H9 (cell line): Measurements from ENCODE around the gene SNAP47. TPM values are rescaled to one million over a fixed set of nuclear protein-coding genes. Genes with fewer than 3 reads are reported as not detected.
A peak's percentile ranks its signal among the peaks of the same experiment; 100 is the strongest.

Source experiments
- DNase-seq: peaks from one replicate; pipeline ENCODE4 v3.0.0-alpha.2; 2017
- H2AFZ ChIP-seq: one replicate; pipeline ENCODE4 v1.6.1; 2013; ENCODE audit warnings: mild to moderate bottlenecking, low read length, control low read depth, moderate library complexity
- H2AK5ac ChIP-seq: 2 replicates; pipeline ENCODE4 v1.6.1; 2013; ENCODE audit warnings: low read length, control low read depth, mixed read lengths; ENCODE audit not compliant: insufficient read length
- H2BK120ac ChIP-seq: one replicate; pipeline ENCODE4 v1.6.1; 2013; ENCODE audit warnings: low read depth, mild to moderate bottlenecking, low read length, control low read depth, inconsistent platforms; ENCODE audit not compliant: poor library complexity, severe bottlenecking
- H2BK12ac ChIP-seq: 2 replicates; pipeline ENCODE4 v1.6.1; 2013; ENCODE audit warnings: low read length, control low read depth, mixed read lengths, low read depth; ENCODE audit not compliant: insufficient read length
- H2BK15ac ChIP-seq: 2 replicates; pipeline ENCODE4 v1.6.1; 2013; ENCODE audit warnings: low read depth, low read length, control low read depth
- H2BK20ac ChIP-seq: one replicate; pipeline ENCODE4 v1.6.1; 2013; ENCODE audit warnings: low read depth, mild to moderate bottlenecking, low read length, control low read depth, inconsistent platforms; ENCODE audit not compliant: poor library complexity, severe bottlenecking
- H2BK5ac ChIP-seq: 2 replicates; pipeline ENCODE4 v1.6.1; 2013; ENCODE audit warnings: low read length, control low read depth, mixed read lengths; ENCODE audit not compliant: insufficient read length
- H3K14ac ChIP-seq: 2 replicates; pipeline ENCODE4 v1.6.1; 2013; ENCODE audit warnings: low read length, control low read depth; ENCODE audit not compliant: insufficient read depth
- H3K18ac ChIP-seq: 2 replicates; pipeline ENCODE4 v1.6.1; 2013; ENCODE audit warnings: low read depth, mild to moderate bottlenecking, mixed read lengths, low read length, control low read depth; ENCODE audit not compliant: insufficient read length
- H3K23ac ChIP-seq: 2 replicates; pipeline ENCODE4 v1.6.1; 2013; ENCODE audit warnings: low read length, control low read depth, mixed read lengths, low read depth; ENCODE audit not compliant: insufficient read length
- H3K23me2 ChIP-seq: 2 replicates; pipeline ENCODE4 v1.6.1; 2013; ENCODE audit warnings: low read depth, mild to moderate bottlenecking, mixed read lengths, low read length, control low read depth; ENCODE audit not compliant: insufficient read length, poor library complexity, severe bottlenecking
- H3K27ac ChIP-seq: 2 replicates; pipeline ENCODE4 v1.5.1; 2013; ENCODE audit warnings: low read length, control low read depth, mixed read lengths, low read depth; ENCODE audit not compliant: insufficient read length
- H3K27me3 ChIP-seq: 2 replicates; pipeline ENCODE4 v1.6.1; 2013; ENCODE audit warnings: low read length, control low read depth, inconsistent platforms; ENCODE audit not compliant: insufficient read depth
- H3K4ac ChIP-seq: 2 replicates; pipeline ENCODE4 v1.6.1; 2013; ENCODE audit warnings: low read depth, mild to moderate bottlenecking, control low read depth, inconsistent platforms, low read length, moderate library complexity
- H3K4me1 ChIP-seq: 2 replicates; pipeline ENCODE4 v1.6.1; 2013; ENCODE audit warnings: low read length, control low read depth, inconsistent platforms; ENCODE audit not compliant: insufficient read depth
- H3K4me2 ChIP-seq: 2 replicates; pipeline ENCODE4 v1.6.1; 2013; ENCODE audit warnings: low read length, control low read depth, mixed read lengths; ENCODE audit not compliant: insufficient read length, insufficient read depth
- H3K56ac ChIP-seq: 2 replicates; pipeline ENCODE4 v1.6.1; 2013; ENCODE audit warnings: low read depth, mild to moderate bottlenecking, mixed read lengths, low read length, control low read depth; ENCODE audit not compliant: insufficient read length
- H3K79me1 ChIP-seq: 2 replicates; pipeline ENCODE4 v1.6.1; 2013; ENCODE audit warnings: low read depth, mild to moderate bottlenecking, moderate library complexity, low read length, control low read depth, inconsistent platforms; ENCODE audit not compliant: insufficient read depth, poor library complexity, severe bottlenecking
- H3K79me2 ChIP-seq: 2 replicates; pipeline ENCODE4 v1.6.1; 2013; ENCODE audit warnings: low read length, control low read depth, inconsistent platforms; ENCODE audit not compliant: insufficient read depth
- H3K9ac ChIP-seq: 2 replicates; pipeline ENCODE4 v1.6.1; 2013; ENCODE audit warnings: low read length, control low read depth, mixed read lengths; ENCODE audit not compliant: insufficient read length; ENCODE audit errors: extremely low read depth
- H3K9me3 ChIP-seq: one replicate; pipeline ENCODE4 v1.6.1; 2013; ENCODE audit warnings: low read depth, low read length, inconsistent platforms; ENCODE audit not compliant: control insufficient read depth
- H3T11ph ChIP-seq: one replicate; pipeline ENCODE4 v1.6.1; 2013; ENCODE audit warnings: mild to moderate bottlenecking, low read length, control low read depth, inconsistent platforms
- H4K20me1 ChIP-seq: one replicate; pipeline ENCODE4 v1.6.1; 2013; ENCODE audit not compliant: control insufficient read depth, insufficient read length, insufficient read depth
- H4K5ac ChIP-seq: 2 replicates; pipeline ENCODE4 v1.6.1; 2013; ENCODE audit warnings: low read depth, mild to moderate bottlenecking, mixed read lengths, low read length, control low read depth; ENCODE audit not compliant: insufficient read length
- H4K8ac ChIP-seq: replicated peaks from 2 replicates; pipeline ENCODE4 v1.6.1; 2013; ENCODE audit warnings: low read length, control low read depth, mixed read lengths, low read depth; ENCODE audit not compliant: insufficient read length
- H4K91ac ChIP-seq: 2 replicates; pipeline ENCODE4 v1.6.1; 2013; ENCODE audit warnings: low read depth, mild to moderate bottlenecking, moderate library complexity, mixed read lengths, low read length, control low read depth; ENCODE audit not compliant: insufficient read length
- H3K27ac Mint-ChIP-seq, 3 experiments: 2 replicates in 2 of 3; 3 replicates in 1 of 3; pipeline ENCODE4 v1.8.0; 2020 to 2021; ENCODE audit warnings: mixed read lengths in 3 of 3, mild to moderate bottlenecking in 1 of 3, moderate library complexity in 1 of 3
- H3K27me3 Mint-ChIP-seq: 2 replicates; pipeline ENCODE4 v1.8.0; 2021; ENCODE audit warnings: low read depth, mild to moderate bottlenecking, moderate library complexity, mixed read lengths
- H3K36me3 Mint-ChIP-seq, 3 experiments: 2 replicates in 2 of 3; 3 replicates in 1 of 3; pipeline ENCODE4 v1.8.0; 2020 to 2021; ENCODE audit warnings: low read depth in 3 of 3, mixed read lengths in 3 of 3; ENCODE audit not compliant: insufficient read depth in 1 of 3
- H3K4me1 Mint-ChIP-seq, 2 experiments: 2 replicates each; pipeline ENCODE4 v1.8.0; 2020; ENCODE audit warnings: mixed read lengths in 2 of 2
- H3K4me3 Mint-ChIP-seq, 2 experiments: 2 replicates in 1 of 2; 3 replicates in 1 of 2; pipeline ENCODE4 v1.8.0; 2020 to 2021; ENCODE audit warnings: mild to moderate bottlenecking in 2 of 2, mixed read lengths in 2 of 2, moderate library complexity in 1 of 2
- H3K9me3 Mint-ChIP-seq, 2 experiments: 2 replicates in 1 of 2; 3 replicates in 1 of 2; pipeline ENCODE4 v1.8.0; 2020; ENCODE audit warnings: mild to moderate bottlenecking in 2 of 2, mixed read lengths in 2 of 2, moderate library complexity in 1 of 2
- WGBS: extraction: QIAGEN DNeasy Blood & Tissue Kit; methylation state at CpG from one replicate; pipeline ENCODE4 v1.1.7; 2013; ENCODE audit warnings: missing lambda C conversion rate, low lambda C conversion rate, mixed read lengths; ENCODE audit not compliant: insufficient read length; ENCODE audit errors: extremely low coverage; 5-methylcytosine and 5-hydroxymethylcytosine counted together
- total RNA-seq: library from RNA; stranded (reverse); gene quantifications from 2 replicates; pipeline ENCODE4 v1.2.1, GENCODE V29; 2021
- TF ChIP-seq, protein P1 (sequence below): fragments of 200-600 bp; sonication (generic); conservative IDR thresholded peaks from 3 replicates; pipeline ENCODE4 v1.8.0; 2021; ENCODE audit warnings: antibody characterized with exemption, mild to moderate bottlenecking

The SNAP47 gene
- total RNA-seq, 1 experiment from 2014 or later = 44.1 TPM

DNA sequence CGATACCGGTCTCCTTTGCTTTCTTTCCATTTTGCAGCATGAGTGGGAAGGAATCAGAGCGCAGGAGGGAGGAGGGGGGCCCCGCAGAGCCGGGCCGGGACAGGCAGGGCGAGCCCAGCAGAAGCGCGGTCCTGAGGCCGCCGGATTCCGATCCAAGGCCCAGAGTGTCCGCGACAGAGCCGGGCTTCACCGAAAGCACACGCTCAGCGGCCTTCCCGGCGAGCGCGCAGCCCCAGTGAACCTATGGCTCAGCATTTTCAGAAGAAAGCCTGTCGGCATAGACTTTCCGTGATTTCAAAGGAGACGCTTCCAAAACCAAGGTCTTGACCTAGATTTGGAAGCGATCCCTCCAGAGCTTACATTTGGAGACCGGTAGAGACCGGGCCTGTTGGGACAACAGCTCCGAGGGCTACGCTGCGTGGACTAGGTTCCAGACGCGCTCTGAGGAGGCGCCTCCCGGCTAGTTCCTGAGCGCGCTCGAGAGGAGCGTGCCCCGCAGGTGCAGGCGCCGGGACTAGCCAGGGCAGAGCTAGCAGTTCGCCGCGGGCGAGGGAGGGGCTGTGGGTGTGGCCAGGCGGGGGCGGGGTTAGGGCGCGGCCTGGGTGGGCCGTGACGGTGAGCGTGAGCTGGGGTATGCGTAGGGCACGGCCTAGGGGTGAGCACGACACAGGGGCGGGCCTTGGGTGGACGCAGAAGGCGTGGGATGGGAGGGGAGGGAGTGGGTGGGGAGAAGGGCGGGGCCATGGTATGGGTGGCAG lies 52.5 kb downstream of the SNAP47 start:
- H2BK120ac ChIP-seq = no peak overlapping the region
- Mint-ChIP-seq H3K4me1 (peaks cover 12 to 21% of the 10 kb centered on the region in 2 experiments), H3K36me3 (no peaks in the 10 kb centered on the region), H3K9me3 (no peaks in the 10 kb centered on the region), H3K27ac (no peak overlapping the region), H3K4me3 (peak overlapping the region; percentile 66 to 86), H3K27me3 (peaks cover 51% of the 10 kb centered on the region)
- H3K79me1 ChIP-seq = no peaks in the 10 kb centered on the region
- H3K79me2 ChIP-seq = no peaks in the 10 kb centered on the region
- no peak overlapping the region for H3K27ac ChIP-seq
- no peak overlapping the region for H3K18ac ChIP-seq
- H4K91ac ChIP-seq = no peak overlapping the region
- no peak overlapping the region for H2BK20ac ChIP-seq
- H3K27me3 ChIP-seq = peaks cover 5% of the 10 kb centered on the region; the same call in 1 of the 2 replicates
- H3K4me2 ChIP-seq = peak overlapping the region; percentile 73
- no peak overlapping the region for H3K4ac ChIP-seq
- H4K8ac ChIP-seq = no peak overlapping the region
- H3K4me1 ChIP-seq = no peaks in the 10 kb centered on the region
- H3K9me3 ChIP-seq = no peaks in the 10 kb centered on the region
- peak; percentile 98 for DNase-seq
- H2BK12ac ChIP-seq = no peak overlapping the region
- H4K5ac ChIP-seq = no peak overlapping the region
- TF ChIP-seq, protein P1, sequence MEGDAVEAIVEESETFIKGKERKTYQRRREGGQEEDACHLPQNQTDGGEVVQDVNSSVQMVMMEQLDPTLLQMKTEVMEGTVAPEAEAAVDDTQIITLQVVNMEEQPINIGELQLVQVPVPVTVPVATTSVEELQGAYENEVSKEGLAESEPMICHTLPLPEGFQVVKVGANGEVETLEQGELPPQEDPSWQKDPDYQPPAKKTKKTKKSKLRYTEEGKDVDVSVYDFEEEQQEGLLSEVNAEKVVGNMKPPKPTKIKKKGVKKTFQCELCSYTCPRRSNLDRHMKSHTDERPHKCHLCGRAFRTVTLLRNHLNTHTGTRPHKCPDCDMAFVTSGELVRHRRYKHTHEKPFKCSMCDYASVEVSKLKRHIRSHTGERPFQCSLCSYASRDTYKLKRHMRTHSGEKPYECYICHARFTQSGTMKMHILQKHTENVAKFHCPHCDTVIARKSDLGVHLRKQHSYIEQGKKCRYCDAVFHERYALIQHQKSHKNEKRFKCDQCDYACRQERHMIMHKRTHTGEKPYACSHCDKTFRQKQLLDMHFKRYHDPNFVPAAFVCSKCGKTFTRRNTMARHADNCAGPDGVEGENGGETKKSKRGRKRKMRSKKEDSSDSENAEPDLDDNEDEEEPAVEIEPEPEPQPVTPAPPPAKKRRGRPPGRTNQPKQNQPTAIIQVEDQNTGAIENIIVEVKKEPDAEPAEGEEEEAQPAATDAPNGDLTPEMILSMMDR = no peak
- H3T11ph ChIP-seq = no peak overlapping the region
- H3K9ac ChIP-seq = peak overlapping the region; percentile 3
- peaks cover 15% of the 10 kb centered on the region for H3K23me2 ChIP-seq
- no peak overlapping the region for H3K14ac ChIP-seq
- H2AFZ ChIP-seq = peak overlapping the region; percentile 58
- WGBS = no CpG with 5 or more reads among the region's 60 CpGs
- H2AK5ac ChIP-seq = no peak overlapping the region
- H3K23ac ChIP-seq = no peak overlapping the region
- H2BK5ac ChIP-seq = no peak overlapping the region
- H2BK15ac ChIP-seq = no peak overlapping the region
- H3K56ac ChIP-seq = no peak overlapping the region
- no peaks in the 10 kb centered on the region for H4K20me1 ChIP-seq
